NCI-H446 treated with DMSO at 0.1 percent for 48 hours (cell line): ENCODE measurements around the gene NUDT13.

Experiments
- DNase-seq: peaks from one replicate; lab custom pipeline; 2025; lab: John Stamatoyannopoulos, UW

Gene NUDT13

GRCh38 chr10:73110345-73110849, at the start of gene NUDT13:
Gene NUDT13, plus strand, starts transcription at chr10:73110455. Its CDS starts 3,911 bp downstream, at chr10:73114366.
- DNase-seq = no peak

- peak; percentile 6 for DNase-seq
Observed at GRCh38 chr10:73060738-73061635, 49.3 kb upstream of the NUDT13 start.

GRCh38 chr10:73061743-73062142, 48.5 kb upstream of the NUDT13 start:
- no peak for DNase-seq

DNA sequence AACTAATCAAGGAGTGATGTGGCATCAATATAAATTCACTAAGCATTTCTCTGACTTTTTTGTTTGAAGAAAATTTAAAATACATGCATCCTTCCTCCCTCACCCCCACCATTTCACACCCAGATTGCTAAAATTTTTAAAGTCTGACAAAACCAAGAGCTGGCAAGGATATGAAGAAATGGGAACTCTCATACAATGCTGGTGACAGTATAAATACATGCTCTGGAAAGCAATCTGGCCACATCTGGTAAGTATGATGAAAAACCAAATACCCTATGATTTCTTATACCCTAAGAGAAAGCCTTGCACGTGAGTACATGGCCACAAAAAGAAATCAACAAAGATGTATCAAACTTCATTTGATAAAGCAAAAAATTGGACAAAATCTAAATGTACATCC, 44.8 kb upstream of the NUDT13 start:
- DNase-seq = no peak

DNA sequence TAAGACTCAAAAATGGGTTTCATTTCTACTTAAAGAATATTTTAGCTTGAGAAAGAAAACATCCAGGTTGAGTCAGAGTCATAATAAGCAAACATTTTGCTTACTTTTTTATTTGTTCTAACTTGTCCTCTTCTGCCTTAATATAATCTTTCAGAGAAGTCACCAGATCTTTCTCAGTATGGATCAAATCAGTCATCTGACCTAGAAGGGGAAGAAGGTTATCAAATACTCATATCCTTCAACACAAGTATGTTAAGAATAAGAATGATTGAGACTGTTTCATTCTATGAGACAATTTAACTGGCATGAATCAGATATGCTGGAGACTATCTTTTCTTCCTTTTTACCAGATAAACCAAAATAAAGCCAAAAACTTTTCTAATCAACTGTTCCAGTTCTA, 36.6 kb upstream of the NUDT13 start:
- no peak for DNase-seq

- no peak for DNase-seq
Observed at GRCh38 chr10:73075829-73076228, 34.4 kb upstream of the NUDT13 start.

GRCh38 chr10:73076360-73077183, 33.7 kb upstream of the NUDT13 start:
- DNase-seq = peak; percentile 49

GRCh38 chr10:73079779-73080541, 30.3 kb upstream of the NUDT13 start:
- no peak for DNase-seq

DNA sequence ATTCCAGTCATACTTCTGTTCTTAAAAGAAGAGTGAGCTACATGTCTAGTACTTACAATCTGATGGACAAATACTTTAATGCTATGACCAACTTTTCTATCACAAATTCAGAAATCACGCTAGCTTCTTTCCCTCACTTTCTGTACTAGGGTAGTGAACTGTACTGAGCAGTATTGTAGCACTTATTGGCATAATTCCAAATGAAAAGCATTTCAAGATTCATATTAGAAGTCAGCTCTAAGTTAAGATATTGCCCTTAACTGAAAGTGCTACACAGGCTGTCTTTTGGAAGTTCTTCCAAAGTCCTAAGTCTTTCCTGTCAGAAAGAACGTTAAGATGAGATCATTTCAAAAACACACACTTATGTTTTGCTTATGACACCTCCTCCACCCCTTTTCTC, 27.0 kb upstream of the NUDT13 start:
- DNase-seq = no peak

GRCh38 chr10:73084209-73084608, 26.0 kb upstream of the NUDT13 start:
- no peak for DNase-seq

- no peak for DNase-seq
Observed at GRCh38 chr10:73086816-73087215, 23.4 kb upstream of the NUDT13 start.

DNA sequence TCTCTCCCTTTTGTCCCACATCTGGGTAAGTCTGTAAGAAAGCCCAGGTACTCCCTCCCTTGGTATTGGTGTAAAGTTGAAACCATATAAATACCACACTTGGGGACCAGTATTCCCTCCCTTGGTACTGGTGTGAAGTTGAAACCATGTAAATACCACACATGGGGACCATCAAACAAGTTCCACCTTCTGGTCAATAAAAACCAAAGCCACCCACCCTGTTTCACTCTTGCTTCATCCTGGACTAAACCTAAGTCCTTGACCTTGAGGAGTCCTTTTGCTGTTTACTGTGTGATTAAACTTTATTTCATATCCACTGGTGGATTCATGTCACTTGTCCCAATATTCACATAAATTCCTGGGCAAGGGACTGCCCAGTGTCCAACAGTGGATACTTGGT, 22.0 kb upstream of the NUDT13 start:
- no peak for DNase-seq

- no peak for DNase-seq
Observed at GRCh38 chr10:73092830-73093229, 17.4 kb upstream of the NUDT13 start.

DNA sequence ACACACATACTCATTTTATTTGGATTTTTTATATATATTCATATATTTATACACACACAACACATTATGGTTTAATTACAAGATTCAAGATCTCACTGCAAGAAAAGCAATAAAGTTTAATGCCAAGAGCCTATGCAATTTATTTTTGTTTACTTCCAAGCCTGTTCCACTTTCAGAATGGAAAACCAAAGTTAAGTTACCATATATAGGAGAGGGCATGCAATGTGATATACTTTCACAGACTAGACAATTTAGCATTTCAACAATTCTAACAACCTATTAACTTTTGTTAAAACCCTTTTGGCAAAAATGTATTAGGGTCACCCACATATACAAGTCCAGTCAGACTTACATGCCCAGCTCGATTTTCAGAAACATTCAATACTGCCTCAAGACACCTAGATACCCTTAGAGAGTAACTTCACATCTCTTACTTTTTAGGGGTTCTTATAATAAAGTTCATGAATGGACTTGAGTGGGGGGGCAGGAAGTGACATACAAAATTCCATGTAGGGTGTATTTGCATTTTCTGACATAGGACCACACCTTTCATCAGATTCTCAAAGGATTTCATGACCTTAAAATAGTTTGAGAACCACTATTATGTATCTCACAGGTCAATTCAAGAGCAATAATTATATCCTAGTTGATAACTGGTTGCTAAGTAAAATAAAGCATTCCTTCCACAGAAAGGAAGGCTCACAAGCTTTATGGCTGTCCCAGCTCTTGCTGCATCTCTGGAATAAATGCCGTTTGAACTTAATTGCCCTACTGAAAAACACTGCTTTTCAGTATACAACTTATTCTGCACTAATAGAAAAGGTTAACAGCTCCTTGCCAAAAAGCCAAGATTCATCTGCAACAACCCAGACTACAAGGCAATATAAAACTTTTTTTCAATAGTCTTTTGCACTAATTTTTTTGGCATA, 16.1 kb upstream of the NUDT13 start:
- DNase-seq = no peak

GRCh38 chr10:73094986-73095480, 15.2 kb upstream of the NUDT13 start:
- no peak for DNase-seq

DNA sequence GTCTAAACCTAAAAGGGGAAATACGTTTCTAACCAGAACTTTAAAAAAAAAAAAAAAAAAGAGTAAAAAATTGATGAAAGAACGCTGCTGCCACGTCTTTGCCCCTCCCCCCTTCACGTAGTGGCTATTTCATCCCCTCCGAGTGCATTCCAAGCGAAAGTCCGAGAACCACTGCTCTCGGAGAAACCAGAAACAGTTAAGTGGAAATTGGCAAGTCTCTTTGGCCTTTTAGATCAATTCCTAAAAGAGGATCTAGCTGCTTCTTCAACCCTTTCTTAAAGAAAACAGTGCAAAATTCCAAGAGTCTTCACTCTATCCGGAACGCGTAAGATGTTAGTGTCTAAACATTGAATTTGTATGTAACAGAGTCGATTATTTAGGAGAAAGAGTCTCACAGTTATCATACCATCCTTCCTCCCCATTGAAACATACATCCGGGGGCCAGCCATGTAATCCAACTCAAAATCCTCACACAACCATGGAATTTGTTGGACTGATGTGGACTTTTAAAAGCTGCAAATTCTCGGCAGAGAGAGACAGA, 14.7 kb upstream of the NUDT13 start:
- DNase-seq = no peak

GRCh38 chr10:73096041-73096448, 14.2 kb upstream of the NUDT13 start:
- DNase-seq = no peak

DNA sequence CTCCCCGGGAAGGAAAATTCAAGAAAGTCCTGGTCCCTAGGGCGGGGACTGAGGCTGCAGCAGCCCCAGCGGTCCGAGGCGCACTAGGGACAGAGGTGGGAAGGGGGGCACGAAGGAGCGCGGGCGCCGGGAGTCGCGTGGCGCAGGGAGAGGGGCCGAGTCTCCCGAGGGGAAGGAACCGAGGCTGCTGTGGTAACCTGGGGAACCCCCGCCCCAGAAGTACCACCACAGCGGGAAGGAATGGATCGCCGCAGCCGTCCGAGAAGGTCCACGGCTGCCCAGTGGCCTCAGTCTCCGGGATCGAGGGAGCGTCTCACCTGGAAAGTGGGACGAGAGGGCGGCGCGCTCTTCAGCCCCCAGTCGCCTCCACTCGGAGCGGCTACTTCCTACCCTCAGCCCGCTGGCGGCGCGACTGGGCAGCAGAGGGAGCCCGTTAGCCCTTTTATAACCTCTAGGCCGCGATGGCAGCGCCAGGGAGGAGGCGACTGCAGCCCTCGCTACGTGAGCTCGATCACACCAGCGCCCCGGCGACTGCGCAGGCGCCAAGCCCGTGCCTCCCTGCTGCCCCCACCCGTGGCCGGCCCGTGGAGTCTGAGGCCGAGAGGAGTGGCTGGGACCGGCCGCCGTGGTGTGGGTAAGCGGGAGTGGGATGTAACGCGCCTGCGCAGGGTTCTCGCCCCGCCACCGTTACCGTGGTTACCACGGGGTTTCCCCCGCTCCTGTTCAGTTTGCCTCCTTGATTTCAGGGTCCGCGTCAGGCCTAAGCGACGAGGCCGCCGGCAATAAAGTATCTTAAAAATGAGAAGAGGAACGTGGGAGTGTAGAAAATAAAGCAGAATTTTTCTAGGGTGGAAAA, 13.6 kb upstream of the NUDT13 start, which contains the start of gene P4HA1:
TSS of gene P4HA1 (minus strand) at position 418 of the 856 bp plus-strand sequence. CDS start 21,983 bp downstream, outside the sequence.
- peak; percentile 86 for DNase-seq

DNA sequence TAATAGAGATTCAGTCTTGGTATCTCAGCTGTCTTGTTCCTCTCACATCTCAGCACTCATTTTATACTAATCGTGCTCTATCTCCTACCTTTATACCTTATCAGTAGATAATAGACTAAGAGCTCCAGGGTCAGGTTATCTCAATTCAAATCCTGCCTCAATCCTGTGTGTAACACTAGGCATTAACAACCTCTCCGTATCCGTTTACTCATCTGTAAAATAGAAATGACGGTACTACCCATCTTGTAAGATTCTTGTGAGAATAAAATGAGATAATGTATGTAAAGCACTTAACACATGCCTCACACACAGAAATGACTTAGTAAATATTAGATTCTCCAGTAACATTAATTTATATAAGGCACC, 13.0 kb upstream of the NUDT13 start:
- no peak for DNase-seq
